ENCODE results near the gene TP63.
"Not testable (repeated sequence)": the region's sequence is repeated elsewhere in the genome, so short reads cannot be mapped to it uniquely, and the experiment has no call there.

The TP63 gene

GRCh38 chr3:189631373-189631408 is at the start of gene TP63:
Gene TP63 (plus strand): TSS chr3:189631389. CDS start chr3:189631516, 127 bp downstream.
- DNase-seq, result no peak

DNA sequence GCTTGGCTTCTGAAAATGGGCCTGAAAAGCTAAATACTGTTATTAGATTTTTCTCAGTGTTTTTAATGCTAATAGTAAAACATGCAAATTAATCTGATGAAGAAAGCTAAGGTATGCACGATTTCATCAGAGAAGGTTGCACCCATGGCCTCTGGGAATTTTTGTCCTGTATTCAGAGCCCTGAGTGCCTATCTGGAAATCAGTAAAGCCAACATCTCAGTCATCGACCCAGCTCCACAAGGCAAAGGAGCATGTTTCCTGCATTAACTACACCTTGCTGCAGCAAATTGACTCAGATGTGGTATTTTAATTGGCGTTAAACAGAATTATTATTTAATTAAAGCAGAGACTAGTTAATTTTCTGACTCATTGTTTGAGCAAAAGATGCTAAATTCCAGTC is 49.0 kb upstream of the TP63 start:
- no peak for DNase-seq

GRCh38 chr3:189584645-189585044 is 46.5 kb upstream of the TP63 start:
- DNase-seq, result no peak

DNA sequence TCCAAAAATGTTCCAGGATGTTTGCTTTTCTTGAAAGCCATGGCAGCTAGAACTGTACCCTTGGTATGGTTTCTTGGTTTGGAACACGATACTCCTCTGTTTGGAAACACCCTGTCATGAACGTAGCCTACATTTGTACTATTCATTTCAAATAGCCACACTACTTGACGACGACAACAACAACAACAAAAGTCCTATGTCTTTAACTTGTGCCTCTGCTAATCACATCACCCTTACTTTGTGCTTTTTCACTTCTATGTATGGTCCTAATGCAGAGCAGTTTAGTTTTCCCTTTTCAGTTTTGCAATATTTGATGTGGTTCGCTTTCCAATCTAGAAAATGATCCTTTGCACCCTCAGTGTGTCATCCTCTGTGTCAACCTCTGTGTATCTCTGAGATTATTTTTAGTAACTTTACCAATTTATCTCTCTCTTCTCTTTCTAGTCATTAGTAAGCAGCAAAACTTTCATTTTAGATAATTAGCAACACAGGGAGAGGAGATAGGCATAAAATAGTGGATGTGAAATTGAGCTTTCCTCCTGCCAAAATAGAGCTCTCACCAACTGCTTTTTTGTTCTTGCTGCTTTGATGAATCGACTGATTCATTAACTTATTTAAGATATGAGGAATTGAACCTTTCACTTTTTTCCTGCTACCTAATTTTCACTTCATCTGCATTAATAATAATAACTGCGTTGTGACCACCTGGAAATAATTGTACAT is 44.1 kb upstream of the TP63 start:
- DNase-seq, result no peak

- no peak for DNase-seq
Observed at GRCh38 chr3:189587664-189588040, 43.5 kb upstream of the TP63 start.

GRCh38 chr3:189588070-189588469 is 43.1 kb upstream of the TP63 start:
- DNase-seq, result no peak

DNA sequence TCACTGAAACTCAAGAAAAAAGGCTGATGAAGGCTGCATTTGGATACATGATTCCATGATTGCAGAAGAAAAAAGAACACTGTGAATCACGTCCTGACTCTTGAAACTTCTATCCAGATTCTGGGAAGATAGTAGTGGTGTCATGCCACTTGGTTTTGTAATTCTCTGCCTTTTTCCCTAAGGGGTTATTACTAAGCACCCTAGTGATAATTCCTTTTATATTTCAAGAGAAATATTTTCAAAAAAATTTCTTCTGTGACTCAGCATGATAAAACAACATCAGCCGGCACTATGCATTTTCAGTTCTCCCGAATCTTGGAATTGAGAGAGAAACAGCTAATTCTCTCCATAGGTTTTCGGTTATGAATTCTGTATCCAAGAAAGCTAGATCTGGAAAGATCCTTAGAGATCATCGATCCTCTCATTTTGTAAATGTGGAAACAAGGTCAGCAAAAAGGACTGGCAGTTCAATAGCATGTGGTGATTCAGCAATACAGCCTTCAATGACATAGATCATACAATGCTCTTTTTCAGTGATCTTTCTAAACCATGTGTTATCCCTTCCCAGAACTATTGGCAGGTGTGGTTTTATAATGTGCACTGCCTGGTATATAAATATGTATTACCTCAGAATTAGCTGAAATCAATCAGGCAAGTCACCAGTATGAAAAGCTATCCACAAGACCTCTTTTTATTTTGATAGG is 42.6 kb upstream of the TP63 start:
- DNase-seq, result no peak

DNA sequence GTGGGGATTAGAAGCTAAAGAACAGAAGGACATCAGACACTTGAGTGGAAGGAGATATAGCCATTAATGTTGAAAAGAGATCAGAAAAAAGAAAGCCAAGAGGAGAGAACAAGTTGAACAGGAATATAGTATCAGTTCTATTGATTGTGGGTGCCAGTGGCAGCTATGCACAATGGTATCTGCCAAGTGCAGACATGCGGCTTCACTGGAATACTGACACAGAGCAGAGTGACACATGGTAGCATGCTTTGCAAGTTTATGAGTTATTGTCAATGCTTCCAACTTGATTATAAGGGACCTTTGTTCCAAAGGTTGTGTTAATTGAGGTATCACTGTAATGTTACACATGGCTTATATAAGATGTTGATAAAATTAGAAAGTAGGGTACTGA is 42.0 kb upstream of the TP63 start:
- DNase-seq, result no peak

- DNase-seq, result no peak
Observed at GRCh38 chr3:189590223-189590622, 41.0 kb upstream of the TP63 start.

- DNase-seq, result peak; percentile 3
Observed at GRCh38 chr3:189593581-189593980, 37.6 kb upstream of the TP63 start.

- DNase-seq, result not testable (repeated sequence)
Observed at GRCh38 chr3:189596078-189596979, 34.9 kb upstream of the TP63 start.

DNA sequence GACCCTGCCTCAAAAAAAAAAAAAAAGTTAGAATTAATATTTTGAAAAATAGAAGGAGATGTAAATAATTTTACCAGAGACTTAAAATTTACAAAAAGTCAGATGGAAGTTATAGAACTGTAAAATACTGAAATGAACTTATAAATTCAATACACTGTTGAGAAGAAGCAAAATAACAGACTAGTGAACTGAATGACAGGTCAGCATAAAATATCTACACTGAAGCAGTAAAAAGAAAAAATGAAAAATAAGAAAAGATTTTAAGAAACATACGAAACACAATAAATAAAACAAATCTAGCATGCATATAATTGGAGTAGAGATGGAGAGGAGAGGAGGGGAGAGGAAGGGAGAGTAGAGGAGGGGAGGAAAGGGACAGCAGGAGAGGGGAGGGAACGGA is 33.3 kb upstream of the TP63 start:
- DNase-seq, result no peak

DNA sequence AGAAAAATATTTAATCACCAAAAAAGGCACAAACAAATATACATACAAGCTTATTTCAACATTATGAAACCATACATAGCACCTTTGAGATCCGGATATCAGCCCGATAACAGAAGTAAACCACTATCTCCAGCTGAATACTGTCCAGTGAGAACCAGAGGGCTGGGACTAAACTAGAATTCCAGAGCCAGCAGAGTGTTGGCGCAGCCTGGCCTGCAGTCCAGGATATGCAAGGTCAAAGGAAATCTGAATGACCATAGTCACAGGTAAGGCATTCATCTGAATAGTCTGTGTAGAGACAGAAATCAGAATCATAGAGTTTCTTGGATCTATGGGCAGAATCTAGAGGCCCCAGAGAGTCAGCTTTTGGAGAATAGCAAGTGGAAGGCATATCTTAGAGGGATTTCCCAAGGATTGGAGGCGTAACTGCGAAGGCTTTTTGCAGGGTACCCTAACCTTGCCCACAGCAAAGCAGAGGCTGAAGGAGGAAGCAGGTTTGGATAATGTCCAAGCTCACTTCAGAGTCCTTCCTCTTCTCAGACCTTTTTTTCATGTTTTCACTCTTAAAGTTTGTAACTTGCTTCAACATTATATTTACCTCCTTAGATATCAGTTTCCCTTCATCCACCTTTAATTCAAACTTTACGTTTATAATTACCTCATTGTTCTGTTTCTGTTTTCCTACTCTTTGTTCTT is 32.5 kb upstream of the TP63 start:
- peak; percentile 31 for DNase-seq

DNA sequence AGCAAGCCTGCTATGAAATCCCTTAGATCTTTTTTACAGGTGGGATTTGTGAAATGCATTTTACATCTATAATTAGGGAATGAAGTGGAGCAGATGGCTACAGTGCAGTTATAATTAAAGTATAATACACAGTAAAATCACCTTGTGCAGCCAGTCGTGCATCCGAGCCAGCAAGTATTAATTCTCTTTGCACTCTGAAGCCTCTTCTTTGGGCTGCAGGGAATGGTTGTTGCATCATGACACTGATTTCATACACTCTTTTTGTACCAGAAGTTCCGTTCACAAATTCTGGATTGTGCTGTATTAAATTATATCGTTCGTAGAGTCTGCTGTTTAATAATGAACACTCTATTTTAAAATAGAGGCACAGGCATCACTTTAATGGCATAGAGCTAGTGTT is 28.7 kb upstream of the TP63 start:
- DNase-seq, result no peak

DNA sequence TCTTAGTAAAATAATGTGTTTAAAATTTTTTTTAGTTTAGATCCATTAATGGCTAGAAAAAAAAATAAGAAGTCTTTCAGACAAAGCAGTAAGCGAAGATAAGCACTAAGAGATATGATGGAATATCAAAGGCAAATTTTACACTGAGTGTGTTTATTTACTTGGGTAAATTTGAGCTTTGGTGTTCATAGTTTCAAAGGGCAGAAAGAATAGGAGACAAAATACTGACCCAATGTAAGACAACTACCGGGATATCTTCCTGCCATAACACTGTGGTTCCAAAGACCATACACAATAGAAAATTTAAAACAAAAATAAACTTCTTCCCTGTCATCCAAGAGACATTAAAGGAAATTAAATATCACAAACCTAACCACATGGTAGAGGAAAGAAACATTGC is 25.5 kb upstream of the TP63 start:
- DNase-seq, result no peak

- DNase-seq, result no peak
Observed at GRCh38 chr3:189606774-189607173, 24.4 kb upstream of the TP63 start.

DNA sequence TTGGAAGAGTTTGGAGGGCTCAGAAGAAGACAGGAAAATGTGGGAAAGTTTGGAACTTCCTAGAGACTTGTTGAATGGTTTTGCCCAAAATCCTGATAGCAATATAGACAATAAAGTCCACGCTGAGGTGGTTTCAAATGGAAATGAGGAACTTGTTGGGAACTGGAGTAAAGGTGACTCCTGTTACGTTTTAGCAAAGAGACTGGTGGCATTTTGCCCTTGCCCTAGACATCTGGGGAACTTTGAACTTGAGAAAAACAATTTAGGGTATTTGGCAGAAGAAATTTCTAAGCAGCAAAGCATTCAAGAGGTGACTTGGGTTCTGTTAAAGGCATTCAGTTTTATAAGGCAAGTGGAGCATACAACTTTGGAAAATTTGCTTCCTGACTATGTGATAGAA is 18.5 kb upstream of the TP63 start:
- not testable (repeated sequence) for DNase-seq

DNA sequence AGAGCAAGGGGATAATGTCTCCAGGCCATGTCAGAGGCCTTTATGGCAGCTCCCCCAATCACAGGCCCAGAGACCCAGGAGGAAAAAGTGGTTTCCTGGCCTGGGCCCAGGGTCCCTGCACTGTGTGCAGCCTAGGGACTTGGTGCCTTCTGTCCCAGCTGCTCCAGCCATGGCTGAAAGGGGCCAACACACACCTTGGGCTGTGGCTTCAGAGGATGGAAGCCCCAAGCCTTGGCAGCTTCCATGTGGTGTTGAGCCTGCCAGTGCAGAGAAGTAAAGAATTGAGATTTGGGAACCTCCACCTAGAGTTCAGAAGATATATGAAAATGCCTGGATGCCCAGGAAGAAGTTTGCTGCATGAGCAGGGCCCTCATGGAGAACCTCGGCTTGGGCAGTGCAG is 18.1 kb upstream of the TP63 start:
- DNase-seq, result no peak

- DNase-seq, result no peak
Observed at GRCh38 chr3:189621948-189622603, 9.1 kb upstream of the TP63 start.

DNA sequence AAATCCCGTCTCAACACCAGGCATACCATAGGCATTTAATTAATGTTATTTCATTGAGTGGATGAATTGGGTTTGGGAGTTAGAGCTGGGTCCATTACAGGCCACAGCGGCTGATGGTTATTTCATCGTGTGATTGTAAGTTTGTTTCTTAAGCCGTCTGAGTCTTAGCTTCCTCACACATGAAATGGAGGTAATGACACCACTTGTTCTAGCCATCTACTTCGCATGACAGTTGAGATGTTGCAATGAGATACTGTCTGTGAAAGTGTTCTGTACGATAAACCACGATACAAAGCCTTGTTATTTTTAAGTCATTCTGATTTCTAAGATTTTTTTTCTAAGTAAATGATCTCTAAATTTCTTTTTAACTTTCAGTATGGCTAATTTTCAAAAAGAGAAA is 8.6 kb upstream of the TP63 start:
- DNase-seq, result peak; percentile 47

- no peak for DNase-seq
Observed at GRCh38 chr3:189624130-189624529, 7.1 kb upstream of the TP63 start.

DNA sequence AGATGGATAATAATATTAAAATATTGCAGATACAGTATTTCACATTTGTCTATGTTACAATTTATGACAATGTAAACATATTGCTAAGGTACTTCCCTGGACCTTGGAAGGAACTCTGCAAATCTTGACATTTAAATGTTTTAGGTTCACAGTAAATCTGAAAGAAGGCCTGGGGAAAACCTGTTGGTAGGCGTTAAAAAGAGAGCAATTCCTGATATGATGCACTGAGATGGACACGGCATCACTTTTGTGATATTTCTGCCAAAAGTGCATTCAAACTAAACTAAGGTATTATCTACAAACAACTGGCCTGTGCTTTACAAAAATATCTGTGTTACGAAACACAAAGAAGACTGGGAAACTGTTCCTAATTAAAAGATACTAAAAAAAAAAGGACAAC is 6.1 kb upstream of the TP63 start:
- DNase-seq, result no peak

DNA sequence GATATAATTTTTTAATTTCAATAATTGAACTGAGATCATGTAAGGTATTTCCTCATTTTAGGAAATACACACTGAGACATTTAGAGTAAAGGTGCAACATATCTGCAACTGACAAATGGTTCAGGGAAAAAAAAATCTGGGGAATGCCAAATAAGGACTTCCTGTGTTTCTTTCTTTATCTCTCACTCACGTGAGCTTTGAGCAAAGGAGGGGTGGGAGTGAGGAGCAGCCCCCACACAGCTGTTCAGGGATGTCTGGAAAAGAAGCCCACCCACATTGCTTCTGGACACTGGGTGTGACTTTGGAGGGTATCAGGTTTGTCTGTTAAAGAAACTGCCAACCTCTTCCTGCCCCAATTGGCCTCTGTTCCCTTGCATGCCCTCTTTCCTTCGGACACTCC is 5.6 kb upstream of the TP63 start:
- DNase-seq, result no peak

Measured in hematopoietic multipotent progenitor cell treated with erythropoietin and hydrocortisone succinate and interleukin-3 and kit ligand, for 6 days (in vitro differentiated cells).